ENCODE data around the gene DBF4.
"Not testable (repeated sequence)": the region's sequence is repeated elsewhere in the genome, so short reads cannot be mapped to it uniquely, and the experiment has no call there.

Gene DBF4, protein sequence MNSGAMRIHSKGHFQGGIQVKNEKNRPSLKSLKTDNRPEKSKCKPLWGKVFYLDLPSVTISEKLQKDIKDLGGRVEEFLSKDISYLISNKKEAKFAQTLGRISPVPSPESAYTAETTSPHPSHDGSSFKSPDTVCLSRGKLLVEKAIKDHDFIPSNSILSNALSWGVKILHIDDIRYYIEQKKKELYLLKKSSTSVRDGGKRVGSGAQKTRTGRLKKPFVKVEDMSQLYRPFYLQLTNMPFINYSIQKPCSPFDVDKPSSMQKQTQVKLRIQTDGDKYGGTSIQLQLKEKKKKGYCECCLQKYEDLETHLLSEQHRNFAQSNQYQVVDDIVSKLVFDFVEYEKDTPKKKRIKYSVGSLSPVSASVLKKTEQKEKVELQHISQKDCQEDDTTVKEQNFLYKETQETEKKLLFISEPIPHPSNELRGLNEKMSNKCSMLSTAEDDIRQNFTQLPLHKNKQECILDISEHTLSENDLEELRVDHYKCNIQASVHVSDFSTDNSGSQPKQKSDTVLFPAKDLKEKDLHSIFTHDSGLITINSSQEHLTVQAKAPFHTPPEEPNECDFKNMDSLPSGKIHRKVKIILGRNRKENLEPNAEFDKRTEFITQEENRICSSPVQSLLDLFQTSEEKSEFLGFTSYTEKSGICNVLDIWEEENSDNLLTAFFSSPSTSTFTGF

DNA sequence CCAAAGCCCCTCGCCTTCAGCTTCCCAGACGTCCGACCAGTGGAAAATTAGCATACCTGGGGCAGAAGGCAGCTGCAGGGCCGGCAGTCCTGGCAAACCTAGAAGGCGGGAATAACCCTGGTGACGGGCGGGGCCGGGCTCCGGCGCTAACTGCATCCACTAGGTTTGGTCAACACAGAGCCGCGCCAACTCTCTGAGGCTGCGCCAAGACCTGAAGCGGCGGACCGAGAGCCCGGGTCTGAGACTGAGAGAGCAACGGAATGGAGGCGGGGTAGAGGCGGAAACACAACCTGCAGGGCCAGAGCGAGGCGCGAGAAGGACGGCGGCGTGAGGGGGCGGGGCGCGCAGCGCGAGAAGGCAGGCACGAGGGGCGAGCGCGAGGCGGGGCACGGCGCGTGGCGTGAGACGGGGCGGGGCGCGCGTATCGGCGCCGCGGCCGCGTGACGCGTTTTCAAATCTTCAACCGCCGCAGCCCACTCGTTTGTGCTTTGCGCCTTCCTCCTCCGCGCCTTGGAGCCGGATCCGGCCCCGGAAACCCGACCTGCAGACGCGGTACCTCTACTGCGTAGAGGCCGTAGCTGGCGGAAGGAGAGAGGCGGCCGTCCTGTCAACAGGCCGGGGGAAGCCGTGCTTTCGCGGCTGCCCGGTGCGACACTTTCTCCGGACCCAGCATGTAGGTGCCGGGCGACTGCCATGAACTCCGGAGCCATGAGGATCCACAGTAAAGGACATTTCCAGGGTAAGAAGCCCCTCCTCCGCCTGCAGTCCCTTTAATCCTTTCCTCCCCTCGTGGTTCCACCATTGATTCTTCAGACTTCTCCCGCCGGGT is at the start of gene DBF4, which contains the start of gene SLC25A40:
TSS of gene DBF4 (plus strand) at position 454 of the 829 bp plus-strand sequence. CDS start at position 694, 240 bp downstream.
TSS of gene SLC25A40 (minus strand) at position 321 of the 829 bp plus-strand sequence. CDS start 17,633 bp downstream, outside the sequence.
- peak; percentile 91 for DNase-seq (ENCODE audit: low read depth)

DNA sequence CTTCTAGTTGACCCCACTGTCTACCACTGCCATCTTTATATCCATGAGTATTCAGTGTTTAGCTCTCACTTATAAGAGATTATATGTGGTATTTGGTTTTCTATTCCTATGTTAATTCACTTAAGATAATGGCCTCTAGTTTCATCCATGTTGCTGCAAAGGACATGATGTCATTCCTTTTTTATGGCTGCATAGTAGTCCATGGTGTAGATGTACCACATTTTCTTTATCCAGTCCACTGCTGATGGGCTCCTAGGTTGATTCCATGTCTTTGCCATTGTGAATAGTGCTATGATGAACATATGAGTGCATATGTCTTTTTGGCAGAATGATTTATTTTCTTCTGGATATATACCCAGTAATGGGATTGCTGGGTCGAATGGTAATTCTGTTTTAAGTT is 47.9 kb upstream of the DBF4 start:
- DNase-seq (ENCODE audit: low read depth): not testable (repeated sequence)

DNA sequence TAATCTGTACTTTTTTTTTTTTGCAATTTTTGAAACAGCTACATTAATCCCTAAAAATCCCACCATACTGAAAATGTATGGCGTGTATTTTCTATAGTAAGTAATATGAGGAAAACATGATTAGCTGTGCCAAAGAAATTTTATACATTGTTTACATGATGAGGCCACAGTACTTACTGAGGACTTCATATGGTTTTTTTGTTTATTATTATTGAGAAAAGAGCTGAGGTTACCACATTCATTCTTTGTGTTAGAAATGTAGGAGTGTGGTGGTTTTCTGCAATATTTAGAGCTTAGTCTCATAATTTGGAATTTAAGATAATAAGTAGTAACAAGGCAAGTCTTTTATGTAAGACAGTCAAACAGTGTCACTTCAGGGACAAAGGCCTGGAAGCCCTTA is 45.2 kb upstream of the DBF4 start:
- DNase-seq (ENCODE audit: low read depth): no peak

DNA sequence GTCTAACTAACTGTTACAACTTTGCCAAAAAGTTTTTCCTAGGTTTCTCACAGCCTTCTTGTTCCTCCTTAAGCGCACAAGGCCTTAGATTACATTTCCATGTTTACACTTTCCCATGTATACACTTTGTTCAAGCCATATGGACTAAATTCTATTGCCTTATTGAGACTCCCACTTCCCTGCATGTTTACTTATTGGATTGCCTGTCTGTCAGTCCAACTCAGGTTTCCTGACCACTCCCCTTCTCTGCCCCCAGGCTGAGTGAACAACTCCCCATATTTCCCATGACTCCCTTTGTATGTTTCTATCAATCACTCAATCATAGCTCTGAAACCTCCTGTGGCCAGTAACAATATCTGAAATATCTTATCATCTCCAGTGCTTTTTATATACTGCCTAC is 43.2 kb upstream of the DBF4 start:
- DNase-seq (ENCODE audit: low read depth): no peak

DNA sequence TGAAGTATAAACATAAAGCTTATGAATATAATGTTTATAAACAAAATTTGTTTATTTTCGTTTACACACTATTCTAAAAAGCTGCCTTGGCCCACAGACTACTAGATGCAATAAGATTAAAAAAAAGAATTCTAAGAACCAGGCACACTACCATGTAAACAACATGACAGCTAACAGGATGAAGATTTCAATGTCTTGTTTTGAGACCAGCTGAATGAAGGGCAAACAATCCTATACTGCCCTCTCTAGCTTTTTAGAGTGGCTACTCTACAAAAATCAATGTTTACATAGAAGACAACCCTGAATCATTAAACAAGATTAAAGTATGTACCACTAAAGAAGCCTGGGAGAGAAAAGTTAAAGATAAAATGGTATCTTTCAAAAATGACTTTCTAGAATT is 38.7 kb upstream of the DBF4 start:
- DNase-seq (ENCODE audit: low read depth): no peak

DNA sequence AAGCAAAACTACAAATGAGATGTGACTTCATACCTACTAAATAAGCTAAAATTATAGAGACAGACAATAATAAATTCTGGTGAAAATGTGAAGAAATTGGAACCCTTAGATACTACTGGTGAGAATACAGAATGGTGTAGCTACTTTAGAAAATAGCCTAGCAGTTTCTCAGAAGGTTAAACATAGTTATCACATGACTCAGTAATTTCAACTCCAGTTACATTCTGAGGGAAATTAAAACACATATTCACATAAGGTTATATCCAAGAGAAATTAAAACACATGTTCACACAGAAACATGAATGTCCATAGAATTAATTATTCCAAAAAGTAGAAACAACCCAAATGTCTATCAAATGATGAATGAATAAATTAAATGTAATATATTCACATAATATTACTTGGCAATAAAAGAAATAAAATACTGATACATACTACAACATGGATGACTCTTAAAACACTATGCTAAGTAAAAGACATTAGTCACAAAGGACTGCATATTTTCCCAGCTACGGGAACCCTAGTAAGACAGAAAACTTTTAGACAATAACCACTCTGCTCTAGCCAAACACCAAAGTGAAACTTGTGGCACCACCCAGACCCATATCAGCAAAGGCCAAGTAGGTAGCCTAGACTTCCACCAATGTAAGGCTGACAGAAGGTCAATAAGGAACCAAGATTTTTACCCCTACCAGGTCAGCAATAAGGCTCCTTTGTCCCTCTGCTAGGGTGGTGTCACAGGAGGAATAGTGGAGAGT is 25.3 kb upstream of the DBF4 start:
- no peak for DNase-seq (ENCODE audit: low read depth)

DNA sequence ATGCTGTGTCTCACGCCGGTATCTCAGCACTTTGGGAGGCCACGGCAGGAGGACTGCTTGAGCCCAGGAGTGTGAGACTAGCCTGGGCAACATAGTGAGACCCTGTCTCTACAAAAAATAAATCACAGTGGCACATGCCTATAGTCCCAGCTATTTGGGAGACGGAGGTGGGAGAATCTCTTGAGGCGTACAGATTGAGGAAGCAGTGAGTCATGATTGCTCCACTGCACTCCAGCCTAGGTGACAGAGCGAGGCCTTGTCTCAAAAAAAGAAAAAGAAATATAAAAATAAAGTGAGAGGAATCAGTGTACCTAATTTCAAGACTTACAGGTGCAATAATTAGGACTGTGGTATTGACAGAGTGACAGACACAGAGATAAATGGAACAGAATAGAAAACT is 24.0 kb upstream of the DBF4 start:
- DNase-seq (ENCODE audit: low read depth): no peak

DNA sequence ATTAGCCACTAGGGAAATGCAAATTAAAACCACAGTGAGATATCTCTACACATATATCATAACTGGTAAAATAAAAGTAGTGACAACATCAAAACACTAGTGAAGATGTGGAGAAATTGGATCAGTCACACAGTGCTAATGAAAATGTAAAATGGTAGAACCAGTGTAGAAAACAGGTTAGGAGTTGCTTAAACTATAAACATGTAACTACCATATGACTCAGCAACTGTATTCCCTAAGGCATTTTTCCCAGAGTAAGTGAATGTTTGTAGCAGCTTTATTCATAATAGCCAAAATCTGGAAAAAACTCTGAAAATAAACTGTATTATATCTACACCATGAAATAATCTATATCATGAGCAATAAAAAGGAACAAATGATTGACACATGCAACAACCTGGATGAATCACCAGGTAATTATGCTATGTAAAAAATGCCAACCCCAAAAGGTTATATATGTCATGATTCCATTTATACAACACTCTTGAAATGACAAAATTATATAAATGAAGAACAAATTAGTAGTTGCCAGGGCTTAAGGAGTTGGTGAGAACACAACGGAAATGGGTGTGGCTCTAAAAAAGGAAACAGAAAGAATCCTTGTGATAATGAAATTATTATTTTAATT is 22.9 kb upstream of the DBF4 start:
- DNase-seq (ENCODE audit: low read depth): no peak

DNA sequence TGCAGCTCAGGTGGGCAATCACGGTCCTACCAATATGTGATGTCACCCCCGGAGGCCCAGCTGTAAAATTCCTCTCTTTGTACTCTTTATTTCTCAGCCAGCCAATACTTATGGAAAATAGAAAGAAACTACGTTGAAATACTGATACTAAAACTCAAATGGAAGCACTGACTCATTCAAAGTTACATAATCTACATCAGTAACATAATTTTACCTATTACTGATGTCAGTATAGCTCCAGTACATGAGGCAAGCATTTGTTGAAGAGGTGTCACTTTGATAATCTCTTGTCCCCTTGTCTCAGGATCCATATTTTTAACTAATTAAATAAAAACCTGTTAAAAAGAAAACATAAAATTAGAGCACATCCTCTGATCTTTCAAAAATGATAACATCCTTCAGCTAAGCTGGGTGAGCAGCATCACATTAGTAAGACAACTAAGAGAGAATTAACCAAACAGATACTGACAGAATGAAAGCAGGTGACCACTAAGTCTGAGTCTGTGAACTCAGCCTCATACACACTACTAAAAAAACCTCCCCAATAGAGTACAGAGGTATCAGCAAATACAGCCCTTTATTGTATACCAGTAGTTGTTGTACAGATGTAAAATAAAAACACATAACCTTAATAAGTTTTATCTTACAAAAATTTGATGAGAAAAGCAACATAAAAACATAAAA is 17.7 kb upstream of the DBF4 start:
- DNase-seq (ENCODE audit: low read depth): no peak

DNA sequence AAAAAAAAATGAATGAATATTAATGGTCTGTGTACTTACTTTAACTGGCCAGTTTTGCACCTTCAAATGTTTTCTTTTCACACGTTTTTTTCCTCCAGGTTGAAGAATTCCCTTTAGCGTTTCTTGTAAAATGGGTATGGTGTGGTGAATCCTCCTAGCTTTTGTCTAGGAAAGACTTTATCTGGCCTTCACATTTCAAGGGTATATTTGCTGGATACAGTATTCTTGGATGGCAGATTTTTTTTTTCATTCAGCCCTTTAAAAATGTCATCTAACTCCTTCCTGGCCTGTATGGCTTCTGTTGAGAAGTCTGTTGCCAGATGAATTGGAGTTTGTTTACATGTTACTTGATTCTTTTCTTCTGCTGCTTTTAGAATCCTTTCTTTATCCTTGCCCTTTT is 10.2 kb upstream of the DBF4 start:
- no peak for DNase-seq (ENCODE audit: low read depth)

DNA sequence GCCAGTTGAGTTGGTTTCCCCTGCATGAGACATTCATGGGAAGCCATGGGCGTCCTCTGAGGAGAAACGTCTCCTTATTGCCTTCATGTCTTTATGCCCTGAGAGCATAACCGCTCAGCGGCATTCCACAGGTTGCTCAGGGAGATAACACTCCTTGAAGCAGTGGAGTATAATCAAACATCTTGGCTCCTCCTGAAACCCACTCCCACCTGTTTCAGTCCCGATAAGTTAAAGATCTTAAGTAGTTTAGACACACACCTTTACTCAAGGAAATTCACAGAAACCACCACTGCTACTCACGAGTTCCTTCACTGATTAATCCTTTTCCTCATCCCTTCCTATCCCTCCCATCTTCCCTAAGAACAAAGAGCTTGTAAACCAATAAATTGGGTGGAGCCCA is 9.8 kb upstream of the DBF4 start:
- DNase-seq (ENCODE audit: low read depth): not testable (repeated sequence)

DNA sequence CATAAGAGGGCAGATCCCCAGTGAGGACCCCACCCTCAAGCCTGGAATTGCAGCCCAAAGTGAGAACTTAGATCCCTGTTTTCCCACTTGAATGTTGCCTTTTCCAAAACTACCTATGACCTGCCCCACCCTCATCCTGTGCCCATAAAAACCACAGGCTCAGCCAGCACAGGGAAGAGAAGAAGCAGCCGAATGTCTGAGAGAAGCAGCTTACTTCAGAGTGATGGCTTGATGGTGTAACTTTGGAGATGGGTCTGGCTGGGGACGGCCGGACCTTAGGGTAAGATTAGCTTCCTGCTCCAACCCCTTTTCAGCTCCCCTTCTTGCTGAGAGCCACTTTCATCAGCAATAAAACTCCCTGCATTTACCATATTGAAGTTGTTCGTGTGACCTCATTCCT is 5.8 kb upstream of the DBF4 start:
- DNase-seq (ENCODE audit: low read depth): no peak

DNA sequence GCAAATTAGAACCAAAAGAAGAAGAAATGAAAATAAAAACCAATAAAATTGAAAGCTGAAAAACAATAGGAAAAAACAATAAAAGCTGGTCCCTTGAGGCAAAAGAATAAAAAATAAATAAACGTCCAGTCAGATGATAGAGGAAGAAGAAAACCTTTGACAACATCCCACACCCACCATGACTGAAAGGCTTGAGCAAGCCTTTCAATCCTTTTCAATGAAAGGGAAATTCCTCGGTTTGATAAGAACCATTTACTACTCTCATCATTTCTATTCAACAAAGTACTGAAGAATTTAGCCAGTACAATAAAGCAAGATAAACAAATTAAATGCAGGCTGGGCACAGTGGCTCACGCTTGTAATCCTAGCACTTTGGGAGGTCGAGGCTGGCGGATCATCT is 3.9 kb upstream of the DBF4 start:
- no peak for DNase-seq (ENCODE audit: low read depth)

DNA sequence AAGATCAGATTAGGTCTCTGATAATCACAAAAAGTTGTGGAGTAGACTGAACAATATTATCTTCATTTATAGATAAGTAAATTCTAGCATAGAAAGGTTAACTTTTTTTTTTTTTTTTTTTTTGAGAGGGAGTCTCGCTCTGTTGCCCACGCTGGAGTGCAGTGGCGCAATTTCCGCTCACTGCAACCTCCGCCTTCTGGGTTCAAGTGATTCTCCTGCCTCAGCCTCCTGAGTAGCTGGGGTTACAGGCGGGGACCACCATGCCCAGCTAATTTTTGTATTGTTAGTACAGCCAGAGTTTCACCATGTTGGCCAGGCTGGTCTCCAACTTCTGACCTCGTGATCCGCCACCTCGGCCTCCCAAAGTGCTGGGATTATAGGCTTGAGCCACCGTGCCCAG is 3.0 kb upstream of the DBF4 start:
- DNase-seq (ENCODE audit: low read depth): not testable (repeated sequence)

DNA sequence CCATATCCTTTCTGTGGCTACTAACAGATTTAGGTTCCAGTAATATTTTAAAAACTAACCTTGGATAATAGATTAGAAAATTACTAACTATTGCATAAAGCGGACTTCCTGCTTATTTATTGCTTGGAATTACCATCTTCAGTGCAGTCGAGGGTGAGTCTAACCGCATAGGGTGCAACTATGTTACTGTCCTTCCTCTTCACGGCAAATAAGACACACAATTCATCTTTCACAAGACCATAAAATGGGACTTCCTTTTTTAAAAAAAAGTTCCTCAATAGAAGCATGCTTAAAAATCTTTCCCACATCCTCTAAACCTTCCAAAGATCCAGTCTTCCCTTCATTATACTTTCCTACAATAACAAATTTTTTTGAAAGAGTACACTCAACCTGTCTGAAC is 2.2 kb upstream of the DBF4 start:
- no peak for DNase-seq (ENCODE audit: low read depth)

DNA sequence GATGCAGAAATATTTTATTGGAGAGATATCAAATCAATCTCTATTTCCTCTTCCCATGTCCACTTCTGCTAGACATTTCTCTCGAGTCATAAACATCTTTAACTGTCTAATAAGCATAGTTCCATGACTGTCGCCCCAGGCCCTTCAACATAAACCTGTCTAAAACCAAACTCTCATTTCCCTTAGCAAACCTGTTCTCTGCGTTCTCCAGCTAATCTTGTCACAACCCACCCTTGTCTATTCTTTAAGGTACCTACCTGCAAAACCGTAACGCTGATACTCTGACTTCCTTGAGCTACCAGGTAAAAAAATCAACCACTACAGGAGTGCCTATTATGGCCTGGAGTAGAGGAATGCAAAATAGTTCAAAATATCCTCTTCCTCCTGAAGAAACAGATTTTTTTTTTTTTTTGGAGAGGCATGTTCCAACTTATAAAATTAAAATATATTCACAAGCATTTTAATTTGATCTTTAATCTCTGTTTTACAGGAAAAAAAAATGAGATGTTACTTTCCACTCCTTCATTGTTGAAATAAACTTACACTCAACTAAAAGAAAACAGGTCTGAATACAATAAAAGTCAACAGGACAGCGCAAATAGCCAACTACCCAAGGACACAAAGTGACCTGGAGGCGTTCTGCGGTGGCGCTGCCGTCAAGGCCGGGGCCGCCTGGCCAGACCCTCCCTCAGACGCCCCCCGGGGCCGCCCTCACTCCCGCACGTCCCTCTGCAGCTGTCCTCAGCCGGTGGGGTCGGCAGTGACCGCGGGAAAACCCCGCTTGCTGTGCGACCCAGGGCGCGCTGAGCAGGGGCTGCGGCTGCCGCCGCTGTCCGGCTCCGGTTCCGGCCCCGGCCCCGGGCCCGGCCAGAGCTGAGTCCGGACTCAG is 898 bp upstream of the DBF4 start:
- no peak for DNase-seq (ENCODE audit: low read depth)

DNA sequence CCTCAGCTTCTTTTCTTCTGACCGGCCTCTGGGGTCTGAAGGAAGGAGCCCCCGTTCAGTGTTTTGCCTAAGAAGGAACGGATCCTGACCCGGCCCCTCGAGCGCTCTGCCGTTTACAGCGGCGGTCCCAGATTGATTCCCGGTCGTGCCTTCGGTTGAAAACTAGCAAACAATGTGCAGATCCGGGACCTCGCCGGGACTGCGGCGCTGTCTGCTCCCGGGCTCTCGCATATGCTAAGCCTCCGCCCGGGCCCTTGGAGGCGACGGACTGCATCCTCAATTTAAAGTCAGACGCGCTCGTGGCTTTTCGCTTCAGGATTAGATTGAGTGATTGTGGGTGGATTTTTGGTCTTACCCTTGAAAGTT is 559 bp downstream of the DBF4 start:
- peak; percentile 20 for DNase-seq (ENCODE audit: low read depth)

DNA sequence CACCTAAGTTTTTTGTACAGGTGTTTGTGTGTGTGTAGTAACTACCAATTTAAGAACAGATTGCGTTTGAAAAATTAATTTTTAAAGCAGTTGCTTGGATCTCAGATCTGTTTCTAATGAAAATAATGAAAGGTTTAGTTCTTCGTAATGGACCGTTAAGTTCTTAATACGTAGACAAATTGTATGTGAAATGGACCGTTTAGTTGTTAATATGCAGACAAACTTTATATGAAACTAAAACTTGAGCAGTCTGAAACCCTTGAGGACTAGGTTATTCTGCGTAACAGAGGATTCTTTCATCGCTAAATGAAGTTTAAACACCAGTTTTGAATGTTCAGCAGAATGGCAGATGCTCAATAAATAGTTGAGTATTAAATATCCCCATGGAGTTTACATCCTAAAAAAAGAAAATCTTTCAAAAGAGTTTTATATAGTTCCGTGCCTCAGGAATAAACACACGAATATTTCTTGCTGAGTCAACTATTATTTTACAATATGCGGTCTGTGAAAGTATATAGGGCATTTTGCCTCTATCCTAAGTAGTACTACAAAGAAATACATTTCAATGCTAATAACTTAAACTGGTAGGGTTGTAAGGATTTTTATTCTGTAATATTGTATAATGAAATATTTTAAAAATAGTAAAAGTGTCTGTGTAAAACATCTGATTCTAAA is 1.2 kb downstream of the DBF4 start:
- DNase-seq (ENCODE audit: low read depth): no peak

DNA sequence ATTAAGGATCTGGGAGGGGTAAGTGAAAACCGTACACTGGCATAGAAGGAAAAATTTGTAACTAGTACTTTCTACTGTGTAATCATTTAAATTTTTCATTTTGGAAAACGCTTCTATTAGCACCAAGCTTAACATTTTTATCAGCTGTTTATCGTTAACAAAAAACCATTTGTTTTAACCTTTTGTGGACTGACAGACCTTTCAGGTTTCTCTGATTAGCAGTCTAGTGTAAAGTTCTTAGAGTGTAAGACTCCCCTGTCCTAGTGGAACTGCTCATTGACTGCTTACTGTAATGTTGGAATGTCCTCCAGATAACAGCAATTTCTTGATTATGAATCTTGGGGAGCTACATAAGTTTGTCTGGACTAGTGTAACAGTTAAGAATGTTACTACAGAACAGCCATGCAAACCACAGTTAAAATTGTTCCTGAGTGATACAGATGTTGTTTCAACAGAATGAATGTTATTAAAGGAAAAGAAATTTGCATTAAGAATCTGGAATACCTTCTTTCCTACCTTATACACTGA is 2.0 kb downstream of the DBF4 start:
- DNase-seq (ENCODE audit: low read depth): no peak
